ENCODE data around the gene PSEN2.

DNA sequence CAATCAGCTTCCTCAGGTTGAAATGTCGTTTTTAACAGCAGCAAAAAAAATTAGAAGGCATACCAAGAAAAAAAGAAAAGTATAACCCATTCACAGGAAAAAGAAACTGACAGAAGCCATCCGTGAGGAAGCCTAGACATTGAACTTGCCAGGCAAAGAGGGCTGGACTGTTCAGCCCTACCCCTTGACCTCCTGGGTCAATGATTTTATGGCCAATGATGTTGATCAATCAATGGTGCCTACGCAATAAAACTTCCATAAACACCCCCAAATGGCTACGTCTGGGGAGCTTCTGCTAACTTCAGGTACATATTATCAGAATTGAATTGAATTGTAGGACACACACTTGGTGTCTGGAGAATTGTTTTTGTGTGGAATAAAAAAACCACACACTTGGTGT is 4.8 kb upstream of the PSEN2 start:
- TF ChIP-seq POLR2A (IDR thresholded peaks at IDR 0.05) = no peak
- no peak for TF ChIP-seq CTCF (IDR thresholded peaks at IDR 0.05 in 8 of 11, conservative IDR thresholded peaks at IDR 0.05 in 3 of 11)

All from spleen (tissue), 7 donors.